Activated CD4-positive, alpha-beta T cell treated with anti-CD3 and anti-CD28 coated beads, Interleukin-2, Interleukin-4, amounts not matched to agents 100 ng/mL and 50 ng/mL, durations not matched to agents 16 hours and 8 hours (primary cell): ENCODE results near the gene SV2A.
A peak's percentile ranks its signal among the peaks of the same experiment; 100 is the strongest.
"Not testable (repeated sequence)": the region's sequence is repeated elsewhere in the genome, so short reads cannot be mapped to it uniquely, and the experiment has no call there.

Experiments
- DNase-seq: peaks from one replicate; pipeline ENCODE4 v3.0.0-alpha.2; 2020; ENCODE audit warnings: low spot score

Gene SV2A

GRCh38 chr1:149929856-149930255 is 12.2 kb upstream of the SV2A start:
- no peak for DNase-seq

- DNase-seq: no peak
Observed at GRCh38 chr1:149928401-149928724, 10.7 kb upstream of the SV2A start.

DNA sequence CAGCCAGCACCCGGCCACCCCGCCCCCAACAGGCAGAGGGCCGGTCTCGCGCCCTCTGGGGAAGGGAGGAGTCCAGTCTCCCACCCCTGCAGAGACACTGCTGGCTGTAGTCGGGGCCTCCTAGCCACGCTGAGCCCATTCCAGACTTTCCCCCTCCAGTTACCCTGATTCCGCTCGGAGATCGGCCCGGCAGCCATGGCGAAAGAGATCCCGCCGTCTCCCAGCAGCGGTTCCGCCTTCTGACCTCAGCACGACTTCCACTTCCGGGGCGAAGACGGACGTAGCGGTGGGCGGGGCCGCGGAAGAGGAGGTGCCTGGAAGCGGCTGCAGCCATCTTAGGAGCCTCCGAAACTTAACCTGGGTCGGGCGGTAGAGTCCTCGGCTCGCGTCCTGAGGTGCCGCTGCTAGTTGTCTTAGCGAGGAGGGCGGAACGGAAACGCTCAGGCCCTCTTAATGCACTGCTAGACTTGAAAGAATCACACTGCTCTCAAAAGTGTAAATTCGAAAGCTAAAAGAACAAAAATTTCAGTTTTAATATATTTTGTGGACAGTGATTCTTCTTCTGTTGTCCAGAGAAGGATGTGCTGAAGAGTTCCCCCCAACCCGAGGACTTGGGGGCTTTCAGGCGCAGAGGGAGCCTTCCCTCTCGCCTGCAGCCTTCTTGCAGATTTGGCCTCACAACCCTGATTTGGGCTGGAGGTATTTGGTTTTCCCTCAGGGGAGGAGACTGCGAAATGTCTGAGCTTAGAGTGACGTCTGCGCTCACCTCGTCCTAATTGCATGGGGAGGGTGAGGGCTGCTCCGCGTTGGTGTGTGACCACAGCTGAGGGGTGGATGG is 10.1 kb upstream of the SV2A start, which contains the start of gene SF3B4:
Gene SF3B4, minus strand, starts transcription at position 241 of the 838 bp plus-strand sequence. Its CDS starts 44 bp downstream, at position 197.
- peak; percentile 95 for DNase-seq

DNA sequence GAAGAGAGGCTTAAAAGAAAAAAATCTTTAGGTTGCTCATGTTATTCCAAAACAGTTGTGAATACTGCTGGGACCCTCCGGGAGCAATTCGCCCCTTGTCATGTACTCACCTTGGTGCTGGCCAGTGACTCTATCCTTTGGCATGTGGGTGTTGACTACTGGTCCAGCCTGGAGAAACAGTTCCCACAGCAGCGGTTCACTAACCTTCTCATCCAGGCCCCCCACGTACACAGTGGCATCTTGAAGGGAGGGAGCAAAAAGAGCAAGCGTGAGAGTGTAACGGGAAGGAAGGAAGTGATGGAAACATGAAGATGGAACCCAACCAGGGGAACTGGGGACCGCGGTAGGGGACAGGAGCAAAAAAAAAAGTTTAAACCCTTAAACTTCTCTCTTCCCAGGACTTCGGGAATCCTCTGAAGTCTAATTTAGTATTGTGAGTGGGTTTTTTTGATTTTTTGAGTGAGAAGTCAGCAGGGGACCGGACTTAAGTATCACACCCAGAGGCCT is 9.5 kb upstream of the SV2A start:
- no peak for DNase-seq

- no peak for DNase-seq
Observed at GRCh38 chr1:149926296-149926695, 8.7 kb upstream of the SV2A start.

DNA sequence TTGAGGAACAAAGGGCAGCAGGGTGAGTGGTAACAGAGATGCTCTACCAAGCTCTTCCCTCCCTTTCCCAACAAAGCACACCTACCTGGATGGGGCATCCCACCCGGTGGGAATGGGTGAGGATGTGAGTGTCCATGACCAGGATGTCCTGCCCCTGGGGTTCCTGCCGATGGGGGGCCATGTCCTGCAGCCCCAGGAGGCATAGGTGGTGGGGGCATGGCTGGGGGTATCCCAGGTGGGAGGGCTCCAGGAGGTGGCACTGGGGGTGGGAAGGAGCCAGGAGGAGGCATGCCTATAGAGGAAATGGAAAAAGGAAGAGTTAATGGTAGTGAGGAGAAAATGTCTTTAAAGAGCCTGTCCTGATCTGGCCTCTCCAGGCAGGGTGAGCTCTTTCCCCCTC is 8.1 kb upstream of the SV2A start:
- no peak for DNase-seq

- no peak for DNase-seq
Observed at GRCh38 chr1:149925345-149925744, 7.7 kb upstream of the SV2A start.

GRCh38 chr1:149923626-149924025 is 6.0 kb upstream of the SV2A start:
- no peak for DNase-seq

DNA sequence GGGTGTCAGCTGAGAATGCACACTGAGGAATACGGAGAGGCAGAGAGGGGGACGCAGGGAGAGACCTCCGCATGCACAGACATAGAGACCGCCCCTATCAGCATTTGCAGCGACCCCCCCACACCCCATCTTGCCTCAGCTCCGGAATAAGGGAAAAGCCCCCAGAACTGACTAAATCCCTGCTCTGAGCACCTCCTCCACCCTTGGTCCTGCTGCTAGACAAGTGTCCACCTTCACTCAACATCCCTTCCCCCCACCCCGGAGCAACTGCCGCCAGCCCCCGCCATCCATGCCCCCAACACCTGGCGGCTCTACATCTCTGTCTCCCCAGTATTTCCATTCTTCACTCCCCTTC is 769 bp downstream of the SV2A start:
- no peak for DNase-seq

- DNase-seq: no peak
Observed at GRCh38 chr1:149916193-149916897, 1.3 kb downstream of the SV2A start.

GRCh38 chr1:149915429-149916192 is 2.0 kb downstream of the SV2A start:
- no peak for DNase-seq

GRCh38 chr1:149914545-149914944 is 3.1 kb downstream of the SV2A start:
- no peak for DNase-seq

GRCh38 chr1:149906570-149907075 is 11.0 kb downstream of the SV2A start:
- no peak for DNase-seq

- DNase-seq: no peak
Observed at GRCh38 chr1:149903836-149904491, 13.7 kb downstream of the SV2A start.

DNA sequence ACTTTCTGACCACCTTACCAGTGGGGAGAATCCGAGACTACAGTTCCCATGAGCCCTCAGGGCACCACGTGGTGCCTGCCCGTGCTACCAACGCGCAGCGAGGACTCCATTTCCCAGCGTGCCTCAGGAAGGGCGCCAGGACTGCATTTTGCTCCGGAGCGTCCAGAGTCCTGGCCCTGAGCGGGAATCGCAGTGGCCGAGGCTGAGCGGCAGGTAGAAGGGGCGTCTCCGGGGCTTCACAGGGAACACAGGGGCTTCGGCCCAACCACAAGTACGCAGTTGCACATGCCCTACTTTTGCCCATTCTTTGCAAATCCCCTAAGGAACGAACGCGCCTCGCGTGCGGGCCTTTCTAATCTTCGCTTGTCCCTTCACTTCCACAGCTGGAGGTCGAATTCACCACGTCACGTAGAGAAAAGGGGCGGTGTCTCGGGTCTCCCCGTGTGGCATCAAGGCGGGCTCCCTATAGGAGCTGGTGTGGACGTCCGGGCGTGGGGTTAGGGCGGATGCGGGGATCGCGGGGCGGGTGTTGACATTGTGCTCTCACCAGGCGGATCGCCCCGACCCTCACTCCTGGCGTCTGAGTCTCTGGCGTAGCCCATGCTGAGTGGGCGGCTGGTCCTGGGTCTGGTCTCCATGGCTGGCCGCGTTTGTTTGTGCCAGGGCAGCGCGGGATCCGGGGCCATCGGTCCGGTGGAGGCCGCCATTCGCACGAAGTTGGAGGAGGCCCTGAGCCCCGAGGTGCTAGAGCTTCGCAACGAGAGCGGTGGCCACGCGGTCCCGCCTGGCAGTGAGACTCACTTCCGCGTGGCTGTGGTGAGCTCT is 18.0 kb downstream of the SV2A start, which contains the start of gene BOLA1:
Gene BOLA1, plus strand, starts transcription at position 109 of the 825 bp plus-strand sequence. Its CDS starts 492 bp downstream, at position 601.
- peak; percentile 89 for DNase-seq

DNA sequence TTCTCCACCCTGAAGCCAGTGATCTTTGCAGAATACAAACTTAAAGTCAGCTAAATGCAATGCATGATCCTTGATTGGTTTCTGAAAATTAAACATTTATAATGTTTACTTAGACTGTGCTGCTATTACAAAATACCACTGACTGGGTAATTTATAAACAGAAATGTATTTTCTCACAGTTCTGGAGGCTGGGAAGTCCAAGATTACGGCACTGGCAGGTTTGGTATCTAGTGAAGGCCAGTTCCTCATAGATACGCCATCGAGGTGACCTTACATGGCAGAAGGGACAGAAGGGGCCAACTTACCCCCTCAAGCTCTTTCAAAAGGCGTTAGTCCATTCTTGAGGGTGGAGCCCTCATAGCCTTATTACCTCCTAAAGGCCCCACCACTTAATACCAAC is 21.1 kb downstream of the SV2A start:
- DNase-seq: no peak

GRCh38 chr1:149888999-149889289 is 28.7 kb downstream of the SV2A start:
- DNase-seq: no peak

GRCh38 chr1:149888247-149888998 is 29.2 kb downstream of the SV2A start:
- peak; percentile 92 for DNase-seq

- peak; percentile 96 for DNase-seq
Observed at GRCh38 chr1:149887456-149888246, 30.0 kb downstream of the SV2A start.

DNA sequence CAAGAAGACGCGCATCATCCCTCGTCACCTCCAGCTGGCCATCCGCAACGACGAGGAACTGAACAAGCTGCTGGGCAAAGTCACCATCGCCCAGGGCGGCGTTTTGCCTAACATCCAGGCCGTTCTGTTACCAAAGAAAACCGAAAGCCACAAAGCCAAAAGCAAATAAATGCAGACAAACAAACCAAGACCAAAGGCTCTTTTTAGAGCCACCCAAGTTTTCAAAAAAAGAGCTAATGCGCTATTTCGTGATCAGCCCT is 30.5 kb downstream of the SV2A start:
- DNase-seq: not testable (repeated sequence)
